Measurements from ENCODE around the gene SLC25A10.
A peak's percentile ranks its signal among the peaks of the same experiment; 100 is the strongest.

Gene SLC25A10

GRCh38 chr17:81722184-81723120, 10.4 kb downstream of the SLC25A10 start:
- no peaks in the 10 kb centered on the region for H3K9me3 ChIP-seq (ENCODE audit: control insufficient read depth in 1 of 2, low read length in 2 of 2)
- peak overlapping the region; percentile 6 for H3K27ac ChIP-seq (ENCODE audit: low read depth, low read length)
- peaks cover 0 to 8% of the 10 kb centered on the region in 2 donors for H3K36me3 ChIP-seq (ENCODE audit: control insufficient read depth in 1 of 2, insufficient read depth in 2 of 2, low read length in 2 of 2)
- peaks cover 24 to 26% of the 10 kb centered on the region in 2 donors for H3K4me1 ChIP-seq (ENCODE audit: control insufficient read depth in 1 of 2, insufficient read depth in 2 of 2, low read length in 2 of 2)
- H3K4me3 ChIP-seq (ENCODE audit: low read depth in 1 of 2, low read length in 2 of 2): no peak overlapping the region
- no peaks in the 10 kb centered on the region for H3K27me3 ChIP-seq (ENCODE audit: control insufficient read depth in 1 of 2, insufficient read depth in 2 of 2, low read length in 2 of 2)
- peak overlapping the region in 1 of 2 donors; percentile 45 for H3K9ac ChIP-seq (ENCODE audit: low read depth in 1 of 2, low read length in 2 of 2)

- no peak overlapping the region for H3K4me3 ChIP-seq (ENCODE audit: low read depth in 1 of 2, low read length in 2 of 2)
- H3K27me3 ChIP-seq (ENCODE audit: control insufficient read depth in 1 of 2, insufficient read depth in 2 of 2, low read length in 2 of 2): no peaks in the 10 kb centered on the region
- peaks cover 24 to 29% of the 10 kb centered on the region in 2 donors for H3K4me1 ChIP-seq (ENCODE audit: control insufficient read depth in 1 of 2, insufficient read depth in 2 of 2, low read length in 2 of 2)
- H3K9me3 ChIP-seq (ENCODE audit: control insufficient read depth in 1 of 2, low read length in 2 of 2): no peaks in the 10 kb centered on the region
- no peak overlapping the region for H3K27ac ChIP-seq (ENCODE audit: low read depth, low read length)
- H3K36me3 ChIP-seq (ENCODE audit: control insufficient read depth in 1 of 2, insufficient read depth in 2 of 2, low read length in 2 of 2): peaks cover 0 to 3% of the 10 kb centered on the region in 2 donors
- peak overlapping the region in 1 of 2 donors; percentile 20 for H3K9ac ChIP-seq (ENCODE audit: low read depth in 1 of 2, low read length in 2 of 2)
Observed at GRCh38 chr17:81723651-81724209, 11.6 kb downstream of the SLC25A10 start.

GRCh38 chr17:81725439-81725838, 13.4 kb downstream of the SLC25A10 start:
- Histone ChIP-seq H3K4me1 (ENCODE audit: control insufficient read depth in 1 of 2, insufficient read depth in 2 of 2, low read length in 2 of 2) (peaks cover 24 to 29% of the 10 kb centered on the region in 2 donors), H3K27me3 (ENCODE audit: control insufficient read depth in 1 of 2, insufficient read depth in 2 of 2, low read length in 2 of 2) (no peaks in the 10 kb centered on the region), H3K4me3 (ENCODE audit: low read depth in 1 of 2, low read length in 2 of 2) (no peak overlapping the region), H3K9me3 (ENCODE audit: control insufficient read depth in 1 of 2, low read length in 2 of 2) (no peaks in the 10 kb centered on the region), H3K27ac (ENCODE audit: low read depth, low read length) (no peak overlapping the region), H3K9ac (ENCODE audit: low read depth in 1 of 2, low read length in 2 of 2) (no peak overlapping the region), H3K36me3 (ENCODE audit: control insufficient read depth in 1 of 2, insufficient read depth in 2 of 2, low read length in 2 of 2) (no peaks in the 10 kb centered on the region)

GRCh38 chr17:81726004-81726403, 13.9 kb downstream of the SLC25A10 start:
- Histone ChIP-seq H3K27me3 (ENCODE audit: control insufficient read depth in 1 of 2, insufficient read depth in 2 of 2, low read length in 2 of 2) (no peaks in the 10 kb centered on the region), H3K27ac (ENCODE audit: low read depth, low read length) (no peak overlapping the region), H3K36me3 (ENCODE audit: control insufficient read depth in 1 of 2, insufficient read depth in 2 of 2, low read length in 2 of 2) (no peaks in the 10 kb centered on the region), H3K4me1 (ENCODE audit: control insufficient read depth in 1 of 2, insufficient read depth in 2 of 2, low read length in 2 of 2) (peaks cover 24 to 29% of the 10 kb centered on the region in 2 donors), H3K9me3 (ENCODE audit: control insufficient read depth in 1 of 2, low read length in 2 of 2) (no peaks in the 10 kb centered on the region), H3K9ac (ENCODE audit: low read depth in 1 of 2, low read length in 2 of 2) (no peak overlapping the region), H3K4me3 (ENCODE audit: low read depth in 1 of 2, low read length in 2 of 2) (no peak overlapping the region)

GRCh38 chr17:81727324-81728031, 15.4 kb downstream of the SLC25A10 start:
- Histone ChIP-seq H3K4me1 (ENCODE audit: control insufficient read depth in 1 of 2, insufficient read depth in 2 of 2, low read length in 2 of 2) (peaks cover 12 to 19% of the 10 kb centered on the region in 2 donors), H3K27ac (ENCODE audit: low read depth, low read length) (no peak overlapping the region), H3K4me3 (ENCODE audit: low read depth in 1 of 2, low read length in 2 of 2) (peak overlapping the region in 1 of 2 donors; percentile 32), H3K9ac (ENCODE audit: low read depth in 1 of 2, low read length in 2 of 2) (no peak overlapping the region), H3K9me3 (ENCODE audit: control insufficient read depth in 1 of 2, low read length in 2 of 2) (no peaks in the 10 kb centered on the region), H3K36me3 (ENCODE audit: control insufficient read depth in 1 of 2, insufficient read depth in 2 of 2, low read length in 2 of 2) (no peaks in the 10 kb centered on the region), H3K27me3 (ENCODE audit: control insufficient read depth in 1 of 2, insufficient read depth in 2 of 2, low read length in 2 of 2) (no peaks in the 10 kb centered on the region)

GRCh38 chr17:81733507-81734404, 21.7 kb downstream of the SLC25A10 start:
- Histone ChIP-seq H3K9ac (ENCODE audit: low read depth in 1 of 2, low read length in 2 of 2) (peak overlapping the region; percentile 33 to 46), H3K36me3 (ENCODE audit: control insufficient read depth in 1 of 2, insufficient read depth in 2 of 2, low read length in 2 of 2) (no peaks in the 10 kb centered on the region), H3K4me1 (ENCODE audit: control insufficient read depth in 1 of 2, insufficient read depth in 2 of 2, low read length in 2 of 2) (peaks cover 25 to 31% of the 10 kb centered on the region in 2 donors), H3K4me3 (ENCODE audit: low read depth in 1 of 2, low read length in 2 of 2) (peak overlapping the region in 1 of 2 donors; percentile 30), H3K27me3 (ENCODE audit: control insufficient read depth in 1 of 2, insufficient read depth in 2 of 2, low read length in 2 of 2) (peaks cover 0 to 2% of the 10 kb centered on the region in 2 donors), H3K27ac (ENCODE audit: low read depth, low read length) (no peak overlapping the region), H3K9me3 (ENCODE audit: control insufficient read depth in 1 of 2, low read length in 2 of 2) (no peaks in the 10 kb centered on the region)

- H3K27me3 ChIP-seq (ENCODE audit: control insufficient read depth in 1 of 2, insufficient read depth in 2 of 2, low read length in 2 of 2): peaks cover 0 to 2% of the 10 kb centered on the region in 2 donors
- no peaks in the 10 kb centered on the region for H3K36me3 ChIP-seq (ENCODE audit: control insufficient read depth in 1 of 2, insufficient read depth in 2 of 2, low read length in 2 of 2)
- no peaks in the 10 kb centered on the region for H3K9me3 ChIP-seq (ENCODE audit: control insufficient read depth in 1 of 2, low read length in 2 of 2)
- peaks cover 25 to 31% of the 10 kb centered on the region in 2 donors for H3K4me1 ChIP-seq (ENCODE audit: control insufficient read depth in 1 of 2, insufficient read depth in 2 of 2, low read length in 2 of 2)
- H3K4me3 ChIP-seq (ENCODE audit: low read depth in 1 of 2, low read length in 2 of 2): peak overlapping the region in 1 of 2 donors; percentile 57
- H3K27ac ChIP-seq (ENCODE audit: low read depth, low read length): no peak overlapping the region
- H3K9ac ChIP-seq (ENCODE audit: low read depth in 1 of 2, low read length in 2 of 2): peak overlapping the region; percentile 33 to 46
Observed at GRCh38 chr17:81734405-81735263, 22.6 kb downstream of the SLC25A10 start.

GRCh38 chr17:81735264-81736102, 23.4 kb downstream of the SLC25A10 start:
- Histone ChIP-seq H3K9ac (ENCODE audit: low read depth in 1 of 2, low read length in 2 of 2) (peak overlapping the region; percentile 9 to 47), H3K9me3 (ENCODE audit: control insufficient read depth in 1 of 2, low read length in 2 of 2) (no peaks in the 10 kb centered on the region), H3K4me1 (ENCODE audit: control insufficient read depth in 1 of 2, insufficient read depth in 2 of 2, low read length in 2 of 2) (peaks cover 25 to 31% of the 10 kb centered on the region in 2 donors), H3K27ac (ENCODE audit: low read depth, low read length) (no peak overlapping the region), H3K27me3 (ENCODE audit: control insufficient read depth in 1 of 2, insufficient read depth in 2 of 2, low read length in 2 of 2) (peaks cover 0 to 2% of the 10 kb centered on the region in 2 donors), H3K4me3 (ENCODE audit: low read depth in 1 of 2, low read length in 2 of 2) (peak overlapping the region; percentile 57 to 66), H3K36me3 (ENCODE audit: control insufficient read depth in 1 of 2, insufficient read depth in 2 of 2, low read length in 2 of 2) (no peaks in the 10 kb centered on the region)

All from duodenal mucosa (tissue), 2 donors.